ENCODE results near the gene TUBB8B. TPM values are rescaled to one million over a fixed set of nuclear protein-coding genes. Genes with fewer than 3 reads are reported as not detected.
"Not testable (repeated sequence)": the region's sequence is repeated elsewhere in the genome, so short reads cannot be mapped to it uniquely, and the experiment has no call there.

TUBB8B gene
- total RNA-seq, 1 experiment from 2014 or later, result not detected

DNA sequence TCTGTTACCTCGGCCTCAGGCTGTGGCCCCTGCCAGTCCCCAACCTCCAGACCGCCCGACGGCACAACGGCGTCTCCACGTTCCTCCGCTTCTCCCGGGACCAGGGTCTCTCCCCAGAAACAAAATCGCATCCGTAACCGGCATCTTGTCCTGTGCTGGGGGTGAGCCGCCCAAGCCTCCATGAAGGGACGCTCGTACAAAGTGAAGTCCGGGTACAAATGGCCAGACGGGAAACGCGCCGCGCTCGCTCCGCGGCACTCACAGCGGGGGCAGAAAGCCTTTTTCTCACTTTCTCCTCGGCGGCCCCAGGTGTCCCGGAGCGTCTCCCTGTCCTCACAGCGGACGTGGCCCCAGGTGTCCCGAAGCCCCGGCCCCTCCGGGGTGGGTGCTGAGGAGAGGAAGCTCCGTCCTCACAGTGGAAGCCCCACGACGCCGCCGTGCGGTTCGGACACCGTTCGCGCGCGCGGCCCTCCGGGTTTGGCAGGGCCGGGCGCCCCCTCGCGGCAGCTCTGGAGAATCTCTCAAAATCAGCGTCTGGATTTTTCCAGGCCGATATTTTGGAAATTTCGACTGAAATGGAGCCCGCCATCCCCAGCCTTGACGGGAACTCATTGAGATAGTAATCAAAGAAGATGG, 26.2 kb upstream of the TUBB8B start:
- peak; percentile 31; the same call in 1 of the 2 replicates for ATAC-seq
- H3K9ac ChIP-seq (ENCODE audit: low read length); H3F3A ChIP-seq (ENCODE audit: low read length, unreplicated experiment); H3K9me3 ChIP-seq (ENCODE audit: low read length); H3K36me3 ChIP-seq (ENCODE audit: low read depth, low read length); H3K4me1 ChIP-seq (ENCODE audit: insufficient read depth, low read length); H3K4me2 ChIP-seq (ENCODE audit: low read length); H3K9me2 ChIP-seq (replicated peaks; ENCODE audit: low read length); H4K20me1 ChIP-seq (ENCODE audit: low read length); POLR2A ChIA-PET (ENCODE audit: unreplicated experiment); H3K27ac ChIP-seq (ENCODE audit: low read length); intact Hi-C loops (cut with micrococcal nuclease); BruUV-seq (replicated peaks); H3K4me3 ChIP-seq (ENCODE audit: low read length); H3K27me3 ChIP-seq (ENCODE audit: low read length); H3K79me2 ChIP-seq (ENCODE audit: low read length); DNase-seq: not testable (repeated sequence)
- H2AFZ ChIP-seq (ENCODE audit: low read length), result 0 out of 2 replicates have a peak overlapping the region, but pooled peaks have one; percentile 42
- TF ChIP-seq, protein P1, sequence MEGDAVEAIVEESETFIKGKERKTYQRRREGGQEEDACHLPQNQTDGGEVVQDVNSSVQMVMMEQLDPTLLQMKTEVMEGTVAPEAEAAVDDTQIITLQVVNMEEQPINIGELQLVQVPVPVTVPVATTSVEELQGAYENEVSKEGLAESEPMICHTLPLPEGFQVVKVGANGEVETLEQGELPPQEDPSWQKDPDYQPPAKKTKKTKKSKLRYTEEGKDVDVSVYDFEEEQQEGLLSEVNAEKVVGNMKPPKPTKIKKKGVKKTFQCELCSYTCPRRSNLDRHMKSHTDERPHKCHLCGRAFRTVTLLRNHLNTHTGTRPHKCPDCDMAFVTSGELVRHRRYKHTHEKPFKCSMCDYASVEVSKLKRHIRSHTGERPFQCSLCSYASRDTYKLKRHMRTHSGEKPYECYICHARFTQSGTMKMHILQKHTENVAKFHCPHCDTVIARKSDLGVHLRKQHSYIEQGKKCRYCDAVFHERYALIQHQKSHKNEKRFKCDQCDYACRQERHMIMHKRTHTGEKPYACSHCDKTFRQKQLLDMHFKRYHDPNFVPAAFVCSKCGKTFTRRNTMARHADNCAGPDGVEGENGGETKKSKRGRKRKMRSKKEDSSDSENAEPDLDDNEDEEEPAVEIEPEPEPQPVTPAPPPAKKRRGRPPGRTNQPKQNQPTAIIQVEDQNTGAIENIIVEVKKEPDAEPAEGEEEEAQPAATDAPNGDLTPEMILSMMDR (conservative IDR thresholded peaks at IDR 0.05; ENCODE audit: low read depth, low read length), result peak; percentile 34; the same call in 1 of the 2 replicates
- CTCF ChIA-PET, result interaction anchor here (0.6 kb wide), 1 partner anchor 93 kb away, joined by 15 read pairs; no protein-coding TSS in a partner anchor

DNA sequence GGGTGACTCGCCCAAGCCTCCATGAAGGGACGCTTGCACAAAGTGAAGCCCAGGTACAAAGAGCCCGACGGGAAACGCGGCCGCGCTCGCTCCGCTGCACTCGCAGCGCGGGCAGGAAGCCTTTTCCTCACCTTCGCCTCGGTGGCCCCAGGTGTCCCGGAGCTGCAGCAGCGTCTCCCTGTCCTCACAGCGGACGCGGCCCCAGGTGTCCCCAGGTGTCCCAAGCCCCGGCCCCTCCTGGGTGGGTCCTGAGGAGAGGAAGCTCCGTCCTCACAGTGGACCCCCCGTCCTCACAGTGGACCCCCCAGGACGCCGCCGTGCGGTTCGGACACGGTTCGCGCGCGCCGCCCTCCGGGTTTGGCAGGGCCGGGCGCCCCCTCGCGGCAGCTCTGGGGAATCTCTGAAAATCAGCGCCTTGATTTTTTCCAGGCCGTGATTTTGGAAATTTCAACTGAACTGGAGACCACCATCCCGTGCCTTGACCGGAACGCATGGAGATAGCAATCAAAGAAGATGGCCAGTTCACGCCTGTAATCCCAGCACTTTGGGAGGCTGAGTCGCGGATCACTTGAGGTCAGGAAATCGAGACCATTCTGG, 23.9 kb upstream of the TUBB8B start:
- H3F3A ChIP-seq (ENCODE audit: low read length, unreplicated experiment); H3K9me3 ChIP-seq (ENCODE audit: low read length); intact Hi-C loops (cut with micrococcal nuclease); BruUV-seq (replicated peaks); H3K36me3 ChIP-seq (ENCODE audit: low read depth, low read length); H3K9ac ChIP-seq (ENCODE audit: low read length); ATAC-seq; H3K4me2 ChIP-seq (ENCODE audit: low read length); H3K27me3 ChIP-seq (ENCODE audit: low read length); H3K4me3 ChIP-seq (ENCODE audit: low read length); CTCF ChIA-PET; POLR2A ChIA-PET (ENCODE audit: unreplicated experiment); H3K9me2 ChIP-seq (replicated peaks; ENCODE audit: low read length); H3K27ac ChIP-seq (ENCODE audit: low read length); H4K20me1 ChIP-seq (ENCODE audit: low read length); H3K4me1 ChIP-seq (ENCODE audit: insufficient read depth, low read length); DNase-seq; H3K79me2 ChIP-seq (ENCODE audit: low read length); H2AFZ ChIP-seq (ENCODE audit: low read length): not testable (repeated sequence)
- TF ChIP-seq, protein P1 (conservative IDR thresholded peaks at IDR 0.05; ENCODE audit: low read depth, low read length), result peak; percentile 28; the same call in 1 of the 2 replicates

- H3K9me3 ChIP-seq (ENCODE audit: low read length); H3K36me3 ChIP-seq (ENCODE audit: low read depth, low read length); H3K4me1 ChIP-seq (ENCODE audit: insufficient read depth, low read length); CTCF ChIA-PET; intact Hi-C loops (cut with micrococcal nuclease); H2AFZ ChIP-seq (ENCODE audit: low read length); H3K4me3 ChIP-seq (ENCODE audit: low read length); H3K79me2 ChIP-seq (ENCODE audit: low read length); H3K9ac ChIP-seq (ENCODE audit: low read length); DNase-seq; ATAC-seq; BruUV-seq (replicated peaks); POLR2A ChIA-PET (ENCODE audit: unreplicated experiment); H3K4me2 ChIP-seq (ENCODE audit: low read length); H4K20me1 ChIP-seq (ENCODE audit: low read length); H3K27ac ChIP-seq (ENCODE audit: low read length); H3F3A ChIP-seq (ENCODE audit: low read length, unreplicated experiment); H3K9me2 ChIP-seq (replicated peaks; ENCODE audit: low read length): not testable (repeated sequence)
- H3K27me3 ChIP-seq (ENCODE audit: low read length), result peaks cover 19% of the 10 kb centered on the region
Observed at GRCh38 chr18:67701-68100, 18.3 kb upstream of the TUBB8B start.

- H3K27ac ChIP-seq (ENCODE audit: low read length); H3K4me1 ChIP-seq (ENCODE audit: insufficient read depth, low read length); H3K4me2 ChIP-seq (ENCODE audit: low read length); H3K36me3 ChIP-seq (ENCODE audit: low read depth, low read length); H3K4me3 ChIP-seq (ENCODE audit: low read length); POLR2A ChIA-PET (ENCODE audit: unreplicated experiment); H3K9me2 ChIP-seq (replicated peaks; ENCODE audit: low read length); intact Hi-C loops (cut with micrococcal nuclease); BruUV-seq (replicated peaks); H4K20me1 ChIP-seq (ENCODE audit: low read length); DNase-seq; H3K9me3 ChIP-seq (ENCODE audit: low read length); H2AFZ ChIP-seq (ENCODE audit: low read length); ATAC-seq; CTCF ChIA-PET; H3K9ac ChIP-seq (ENCODE audit: low read length); H3K79me2 ChIP-seq (ENCODE audit: low read length); H3F3A ChIP-seq (ENCODE audit: low read length, unreplicated experiment): not testable (repeated sequence)
- H3K27me3 ChIP-seq (ENCODE audit: low read length), result peaks cover 19% of the 10 kb centered on the region
Observed at GRCh38 chr18:64279-64678, 14.9 kb upstream of the TUBB8B start.

- H3K4me3 ChIP-seq (ENCODE audit: low read length); H3K9me2 ChIP-seq (replicated peaks; ENCODE audit: low read length); H3K4me1 ChIP-seq (ENCODE audit: insufficient read depth, low read length); H3K9me3 ChIP-seq (ENCODE audit: low read length); H2AFZ ChIP-seq (ENCODE audit: low read length); H3K79me2 ChIP-seq (ENCODE audit: low read length); H3F3A ChIP-seq (ENCODE audit: low read length, unreplicated experiment); H3K27ac ChIP-seq (ENCODE audit: low read length); CTCF ChIA-PET; H3K9ac ChIP-seq (ENCODE audit: low read length); ATAC-seq; H3K4me2 ChIP-seq (ENCODE audit: low read length); H4K20me1 ChIP-seq (ENCODE audit: low read length); POLR2A ChIA-PET (ENCODE audit: unreplicated experiment); H3K36me3 ChIP-seq (ENCODE audit: low read depth, low read length); DNase-seq; intact Hi-C loops (cut with micrococcal nuclease); BruUV-seq (replicated peaks): not testable (repeated sequence)
- H3K27me3 ChIP-seq (ENCODE audit: low read length), result peaks cover 19% of the 10 kb centered on the region
Observed at GRCh38 chr18:63656-64055, 14.2 kb upstream of the TUBB8B start.
